Endothelial cell of umbilical vein (primary cell): ENCODE measurements around the gene MPND.
"Not testable (repeated sequence)": the region's sequence is repeated elsewhere in the genome, so short reads cannot be mapped to it uniquely, and the experiment has no call there.

ENCODE experiments used
- EZH2 ChIP-seq: IDR thresholded peaks from 2 replicates; pipeline ENCODE4 v1.6.1; 2012; ENCODE audit warnings: borderline replicate concordance, low read depth, mild to moderate bottlenecking, moderate library complexity, low read length, inconsistent platforms; ENCODE audit not compliant: severe bottlenecking
- MAX ChIP-seq: IDR thresholded peaks from 2 replicates; pipeline ENCODE4 v1.6.1; 2011; ENCODE audit not compliant: insufficient read depth, insufficient read length
- MYC ChIP-seq: IDR thresholded peaks from one replicate; pipeline ENCODE4 v1.6.1; 2011; ENCODE audit warnings: mild to moderate bottlenecking, low read depth, low read length
- POLR2A ChIP-seq: IDR thresholded peaks from 2 replicates; pipeline ENCODE4 v1.6.1; 2012; ENCODE audit warnings: low read depth, mild to moderate bottlenecking, control low read depth, low read length
- POLR2AphosphoS5 ChIP-seq: IDR thresholded peaks from 2 replicates; pipeline ENCODE4 v1.6.1; 2012; ENCODE audit warnings: low read depth, mild to moderate bottlenecking, control low read depth, low read length, moderate library complexity; ENCODE audit not compliant: insufficient read depth
- TF ChIP-seq, protein P1 (sequence below), 2 donors: IDR thresholded peaks; 1 replicate in 1 of 2; 2 replicates in 1 of 2; pipeline ENCODE4 v1.5.1; 2011; ENCODE audit warnings: low read length in 2 of 2, mild to moderate bottlenecking in 2 of 2, moderate library complexity in 2 of 2, control low read depth in 1 of 2, inconsistent platforms in 1 of 2, low read depth in 1 of 2; ENCODE audit not compliant: insufficient read depth in 1 of 2; ENCODE audit errors: extremely low read depth in 1 of 2

DNA sequence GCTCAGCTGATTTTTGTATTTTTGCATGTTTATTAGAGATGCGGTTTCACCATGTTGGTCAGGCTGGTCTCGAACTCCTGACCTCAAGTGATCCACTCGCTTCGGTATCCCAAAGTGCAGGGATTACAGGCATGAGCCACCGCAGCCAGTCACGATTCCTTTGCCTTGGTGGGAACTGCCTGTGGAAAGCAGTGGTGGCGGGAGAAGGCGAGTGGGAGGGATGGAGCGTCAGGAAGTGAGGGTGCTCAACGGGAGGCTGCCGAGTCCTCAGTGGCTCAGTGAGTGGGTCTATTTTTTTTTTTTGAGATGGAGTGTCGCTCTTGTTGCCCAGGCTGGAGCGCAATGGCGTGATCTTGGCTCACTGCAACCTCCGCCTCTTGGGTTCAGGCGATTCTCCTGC is 5.9 kb downstream of the MPND start:
- TF ChIP-seq, protein P1, sequence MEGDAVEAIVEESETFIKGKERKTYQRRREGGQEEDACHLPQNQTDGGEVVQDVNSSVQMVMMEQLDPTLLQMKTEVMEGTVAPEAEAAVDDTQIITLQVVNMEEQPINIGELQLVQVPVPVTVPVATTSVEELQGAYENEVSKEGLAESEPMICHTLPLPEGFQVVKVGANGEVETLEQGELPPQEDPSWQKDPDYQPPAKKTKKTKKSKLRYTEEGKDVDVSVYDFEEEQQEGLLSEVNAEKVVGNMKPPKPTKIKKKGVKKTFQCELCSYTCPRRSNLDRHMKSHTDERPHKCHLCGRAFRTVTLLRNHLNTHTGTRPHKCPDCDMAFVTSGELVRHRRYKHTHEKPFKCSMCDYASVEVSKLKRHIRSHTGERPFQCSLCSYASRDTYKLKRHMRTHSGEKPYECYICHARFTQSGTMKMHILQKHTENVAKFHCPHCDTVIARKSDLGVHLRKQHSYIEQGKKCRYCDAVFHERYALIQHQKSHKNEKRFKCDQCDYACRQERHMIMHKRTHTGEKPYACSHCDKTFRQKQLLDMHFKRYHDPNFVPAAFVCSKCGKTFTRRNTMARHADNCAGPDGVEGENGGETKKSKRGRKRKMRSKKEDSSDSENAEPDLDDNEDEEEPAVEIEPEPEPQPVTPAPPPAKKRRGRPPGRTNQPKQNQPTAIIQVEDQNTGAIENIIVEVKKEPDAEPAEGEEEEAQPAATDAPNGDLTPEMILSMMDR (IDR thresholded peaks at IDR 0.05; ENCODE audit: extremely low read depth in 1 of 2, insufficient read depth in 1 of 2, low read depth in 1 of 2, low read length in 2 of 2), result not testable (repeated sequence)
- TF ChIP-seq POLR2A, POLR2AphosphoS5, EZH2, MYC, MAX: not testable (repeated sequence)
